Bronchial epithelial cell (primary cell): ENCODE measurements around the gene MEN1. TPM values are rescaled to one million over a fixed set of nuclear protein-coding genes. Genes with fewer than 3 reads are reported as not detected.
A peak's percentile ranks its signal among the peaks of the same experiment; 100 is the strongest.
"Not testable (repeated sequence)": the region's sequence is repeated elsewhere in the genome, so short reads cannot be mapped to it uniquely, and the experiment has no call there.

Source experiments
- DNase-seq: peaks from one replicate; pipeline ENCODE4 v3.0.0-alpha.2; 2010; ENCODE audit warnings: low read depth
- FAIRE-seq: peaks from 2 replicates; lab custom pipeline; 2011; peaks lifted over from hg19 to GRCh38; lab: Jason Lieb, UNC
- H3K27me3 ChIP-seq: 2 replicates; pipeline ENCODE4 v1.5.1; 2011; ENCODE audit warnings: low read length; ENCODE audit not compliant: control insufficient read depth, insufficient read depth
- H3K36me3 ChIP-seq: 2 replicates; pipeline ENCODE4 v1.5.1; 2011; ENCODE audit warnings: low read length; ENCODE audit not compliant: control insufficient read depth, insufficient read depth
- H3K4me3 ChIP-seq: 2 replicates; pipeline ENCODE4 v1.5.1; 2011; ENCODE audit warnings: mild to moderate bottlenecking, low read depth, low read length, control low read depth
- total RNA-seq: library from RNA; depleted of rRNA; stranded (reverse); fragments of >200 nt; gene quantifications from 2 replicates; pipeline ENCODE4 v1.2.1, GENCODE V29; 2014
- TF ChIP-seq, protein P1 (sequence below): IDR thresholded peaks from 2 replicates; pipeline ENCODE4 v1.5.1; 2011; ENCODE audit warnings: mild to moderate bottlenecking, moderate library complexity, low read length, control low read depth, inconsistent platforms; ENCODE audit not compliant: insufficient read depth, severe bottlenecking

The MEN1 gene
- total RNA-seq, 1 donor from 2014 or later, result 5.5 TPM

- no peak for FAIRE-seq
- TF ChIP-seq, protein P1, sequence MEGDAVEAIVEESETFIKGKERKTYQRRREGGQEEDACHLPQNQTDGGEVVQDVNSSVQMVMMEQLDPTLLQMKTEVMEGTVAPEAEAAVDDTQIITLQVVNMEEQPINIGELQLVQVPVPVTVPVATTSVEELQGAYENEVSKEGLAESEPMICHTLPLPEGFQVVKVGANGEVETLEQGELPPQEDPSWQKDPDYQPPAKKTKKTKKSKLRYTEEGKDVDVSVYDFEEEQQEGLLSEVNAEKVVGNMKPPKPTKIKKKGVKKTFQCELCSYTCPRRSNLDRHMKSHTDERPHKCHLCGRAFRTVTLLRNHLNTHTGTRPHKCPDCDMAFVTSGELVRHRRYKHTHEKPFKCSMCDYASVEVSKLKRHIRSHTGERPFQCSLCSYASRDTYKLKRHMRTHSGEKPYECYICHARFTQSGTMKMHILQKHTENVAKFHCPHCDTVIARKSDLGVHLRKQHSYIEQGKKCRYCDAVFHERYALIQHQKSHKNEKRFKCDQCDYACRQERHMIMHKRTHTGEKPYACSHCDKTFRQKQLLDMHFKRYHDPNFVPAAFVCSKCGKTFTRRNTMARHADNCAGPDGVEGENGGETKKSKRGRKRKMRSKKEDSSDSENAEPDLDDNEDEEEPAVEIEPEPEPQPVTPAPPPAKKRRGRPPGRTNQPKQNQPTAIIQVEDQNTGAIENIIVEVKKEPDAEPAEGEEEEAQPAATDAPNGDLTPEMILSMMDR, result peak; percentile 91
- peak; percentile 71 for DNase-seq
- no peaks in the 10 kb centered on the region for H3K27me3 ChIP-seq
- no peak overlapping the region for H3K4me3 ChIP-seq
- H3K36me3 ChIP-seq, result no peaks in the 10 kb centered on the region
These were observed 36.8 kb upstream of the MEN1 start for GRCh38 chr11:64846998-64847666.

- not testable (repeated sequence) for H3K27me3 ChIP-seq, H3K36me3 ChIP-seq, H3K4me3 ChIP-seq, DNase-seq, FAIRE-seq
These were observed 35.4 kb upstream of the MEN1 start for GRCh38 chr11:64845776-64846129.

DNA sequence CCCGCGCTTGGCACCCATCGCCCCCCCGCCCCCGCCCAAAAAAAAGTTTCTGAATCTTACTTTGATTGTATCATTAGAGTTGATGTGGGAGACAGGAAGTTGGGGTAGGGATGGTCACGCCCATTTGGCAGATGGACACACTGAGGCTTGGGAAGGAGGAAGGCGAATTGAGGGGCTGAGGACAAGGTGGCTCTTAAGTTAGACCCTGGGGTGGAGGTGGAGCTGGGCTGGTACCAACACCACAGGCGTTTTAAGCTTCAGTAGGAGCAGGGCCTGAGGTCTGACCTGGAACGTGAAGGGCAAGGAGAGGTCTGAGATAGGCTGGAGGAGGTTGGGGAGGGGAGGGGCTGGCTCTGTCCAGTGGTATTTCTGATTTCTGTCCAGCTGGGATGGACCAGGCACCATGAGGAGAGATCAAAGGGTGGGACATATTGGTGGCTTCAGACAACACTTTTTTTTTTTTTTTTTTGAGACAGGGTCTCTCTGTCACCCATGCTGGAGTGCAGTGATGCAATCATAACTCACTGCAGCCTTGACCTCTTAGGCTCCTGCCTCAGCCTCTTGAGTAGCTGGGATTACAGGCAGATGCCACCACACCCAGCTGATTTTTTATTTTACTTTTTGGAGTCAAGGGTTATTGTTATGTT is 34.9 kb upstream of the MEN1 start:
- Histone ChIP-seq H3K27me3 (no peaks in the 10 kb centered on the region), H3K36me3 (peaks cover 3% of the 10 kb centered on the region), H3K4me3 (peak overlapping the region; percentile 84)
- FAIRE-seq, result no peak
- TF ChIP-seq, protein P1, result no peak
- peak; percentile 10 for DNase-seq

DNA sequence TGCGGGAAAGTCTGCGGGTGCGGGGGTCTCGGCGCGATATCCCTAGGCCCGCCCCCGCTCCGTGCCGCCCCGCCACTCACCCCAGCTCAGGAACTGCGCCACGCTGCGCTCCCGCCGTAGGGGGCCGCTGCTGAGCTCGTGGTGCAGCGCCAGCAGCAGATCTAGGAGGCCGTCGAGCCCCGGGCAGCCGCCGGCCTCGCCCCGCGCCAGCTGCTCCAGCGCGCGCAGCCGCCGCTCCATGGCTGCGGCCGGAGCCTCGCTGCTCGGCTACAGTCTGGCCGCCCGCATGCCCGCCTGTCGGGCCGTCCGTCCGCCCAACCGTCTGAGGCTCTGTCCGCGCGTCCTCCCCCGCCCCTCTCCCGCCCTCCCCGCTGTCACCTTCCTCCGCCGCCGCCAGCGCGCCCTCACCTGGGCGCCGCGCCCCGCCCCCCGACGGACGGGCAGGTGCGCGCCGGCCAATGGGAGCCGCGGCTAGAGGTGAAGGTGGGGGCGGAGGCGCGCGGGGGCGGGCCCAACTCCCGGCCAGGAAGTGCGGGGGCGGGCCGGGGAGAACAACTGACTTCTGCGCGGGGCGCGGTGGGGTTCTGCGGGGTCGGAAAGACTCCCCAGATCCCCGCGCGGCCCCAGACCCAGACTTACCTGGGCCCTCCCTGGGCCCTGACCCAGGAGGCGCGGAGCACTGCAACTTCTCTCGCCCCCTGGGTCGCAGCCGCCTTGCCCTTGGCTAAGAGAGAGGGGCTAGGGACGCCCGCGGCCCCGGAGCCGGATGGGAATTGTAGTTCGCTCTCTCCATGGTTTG is 34.2 kb upstream of the MEN1 start, which contains the start of gene CDC42BPG:
TSS of gene CDC42BPG (minus strand) at position 324 of the 799 bp plus-strand sequence. CDS start at position 240, 84 bp downstream.
- DNase-seq, result peak; percentile 55
- no peak for FAIRE-seq
- peak within 1 kb of the TSS; percentile 84 for H3K4me3 ChIP-seq
- H3K27me3 ChIP-seq, result no peaks in the 10 kb centered on the region
- H3K36me3 ChIP-seq, result peaks cover 6% of the 10 kb centered on the region
- TF ChIP-seq, protein P1, result peak; percentile 75

GRCh38 chr11:64843686-64844329 is 33.5 kb upstream of the MEN1 start:
- Histone ChIP-seq H3K4me3 (peak overlapping the region; percentile 84), H3K27me3 (no peaks in the 10 kb centered on the region), H3K36me3 (peaks cover 13% of the 10 kb centered on the region)
- no peak for FAIRE-seq
- TF ChIP-seq, protein P1, result no peak
- DNase-seq, result peak; percentile 31
